ENCODE data around the gene MID2.

DNA sequence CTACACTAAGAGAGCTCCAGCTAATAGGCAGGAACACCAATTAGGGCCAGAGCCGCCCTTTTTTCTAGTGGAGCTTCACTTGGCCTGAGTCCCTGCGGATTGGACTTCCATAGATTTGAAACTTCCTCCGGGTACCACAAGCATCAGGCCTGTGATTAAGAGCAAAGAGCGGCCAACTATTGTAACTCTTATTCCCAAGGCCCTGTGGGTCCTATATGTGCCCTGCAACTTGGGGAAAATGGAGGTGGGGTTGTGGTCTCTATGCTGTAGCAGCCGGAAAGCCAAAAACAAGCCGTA is 48.2 kb upstream of the MID2 start, which contains the start of gene NCBP2L:
- TF ChIP-seq, protein P1, sequence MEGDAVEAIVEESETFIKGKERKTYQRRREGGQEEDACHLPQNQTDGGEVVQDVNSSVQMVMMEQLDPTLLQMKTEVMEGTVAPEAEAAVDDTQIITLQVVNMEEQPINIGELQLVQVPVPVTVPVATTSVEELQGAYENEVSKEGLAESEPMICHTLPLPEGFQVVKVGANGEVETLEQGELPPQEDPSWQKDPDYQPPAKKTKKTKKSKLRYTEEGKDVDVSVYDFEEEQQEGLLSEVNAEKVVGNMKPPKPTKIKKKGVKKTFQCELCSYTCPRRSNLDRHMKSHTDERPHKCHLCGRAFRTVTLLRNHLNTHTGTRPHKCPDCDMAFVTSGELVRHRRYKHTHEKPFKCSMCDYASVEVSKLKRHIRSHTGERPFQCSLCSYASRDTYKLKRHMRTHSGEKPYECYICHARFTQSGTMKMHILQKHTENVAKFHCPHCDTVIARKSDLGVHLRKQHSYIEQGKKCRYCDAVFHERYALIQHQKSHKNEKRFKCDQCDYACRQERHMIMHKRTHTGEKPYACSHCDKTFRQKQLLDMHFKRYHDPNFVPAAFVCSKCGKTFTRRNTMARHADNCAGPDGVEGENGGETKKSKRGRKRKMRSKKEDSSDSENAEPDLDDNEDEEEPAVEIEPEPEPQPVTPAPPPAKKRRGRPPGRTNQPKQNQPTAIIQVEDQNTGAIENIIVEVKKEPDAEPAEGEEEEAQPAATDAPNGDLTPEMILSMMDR (IDR thresholded peaks at IDR 0.05 in 2 of 3, conservative IDR thresholded peaks at IDR 0.05 in 1 of 3; ENCODE audit: borderline replicate concordance in 1 of 3, insufficient read depth in 1 of 3, low read depth in 2 of 3, low read length in 2 of 3), result no peak
- no peak for TF ChIP-seq ZNF274 (IDR thresholded peaks at IDR 0.05; ENCODE audit: low read depth, low read length)
- TF ChIP-seq, protein P2, sequence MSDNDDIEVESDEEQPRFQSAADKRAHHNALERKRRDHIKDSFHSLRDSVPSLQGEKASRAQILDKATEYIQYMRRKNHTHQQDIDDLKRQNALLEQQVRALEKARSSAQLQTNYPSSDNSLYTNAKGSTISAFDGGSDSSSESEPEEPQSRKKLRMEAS (IDR thresholded peaks at IDR 0.05), result no peak
- TF ChIP-seq, protein P3, sequence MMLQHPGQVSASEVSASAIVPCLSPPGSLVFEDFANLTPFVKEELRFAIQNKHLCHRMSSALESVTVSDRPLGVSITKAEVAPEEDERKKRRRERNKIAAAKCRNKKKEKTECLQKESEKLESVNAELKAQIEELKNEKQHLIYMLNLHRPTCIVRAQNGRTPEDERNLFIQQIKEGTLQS (IDR thresholded peaks at IDR 0.05), result no peak
- TF ChIP-seq RAD21 (IDR thresholded peaks at IDR 0.05; ENCODE audit: low read depth), result no peak
- TF ChIP-seq EZH2 (IDR thresholded peaks at IDR 0.05), result no peak
- TF ChIP-seq POLR2A (IDR thresholded peaks at IDR 0.05; ENCODE audit: borderline replicate concordance, extremely low read depth, insufficient read depth, insufficient read length), result no peak
- no peak for TF ChIP-seq POLR2AphosphoS5 (IDR thresholded peaks at IDR 0.05; ENCODE audit: low read depth, low read length)
- no peak for TF ChIP-seq EZH2phosphoT487 (IDR thresholded peaks at IDR 0.05; ENCODE audit: borderline replicate concordance)
- no peak for TF ChIP-seq CEBPB (IDR thresholded peaks at IDR 0.05; ENCODE audit: low read depth)
- TF ChIP-seq SIN3A (IDR thresholded peaks at IDR 0.05; ENCODE audit: low read depth), result no peak
- TF ChIP-seq, protein P4, sequence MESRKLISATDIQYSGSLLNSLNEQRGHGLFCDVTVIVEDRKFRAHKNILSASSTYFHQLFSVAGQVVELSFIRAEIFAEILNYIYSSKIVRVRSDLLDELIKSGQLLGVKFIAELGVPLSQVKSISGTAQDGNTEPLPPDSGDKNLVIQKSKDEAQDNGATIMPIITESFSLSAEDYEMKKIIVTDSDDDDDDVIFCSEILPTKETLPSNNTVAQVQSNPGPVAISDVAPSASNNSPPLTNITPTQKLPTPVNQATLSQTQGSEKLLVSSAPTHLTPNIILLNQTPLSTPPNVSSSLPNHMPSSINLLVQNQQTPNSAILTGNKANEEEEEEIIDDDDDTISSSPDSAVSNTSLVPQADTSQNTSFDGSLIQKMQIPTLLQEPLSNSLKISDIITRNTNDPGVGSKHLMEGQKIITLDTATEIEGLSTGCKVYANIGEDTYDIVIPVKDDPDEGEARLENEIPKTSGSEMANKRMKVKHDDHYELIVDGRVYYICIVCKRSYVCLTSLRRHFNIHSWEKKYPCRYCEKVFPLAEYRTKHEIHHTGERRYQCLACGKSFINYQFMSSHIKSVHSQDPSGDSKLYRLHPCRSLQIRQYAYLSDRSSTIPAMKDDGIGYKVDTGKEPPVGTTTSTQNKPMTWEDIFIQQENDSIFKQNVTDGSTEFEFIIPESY (IDR thresholded peaks at IDR 0.05; ENCODE audit: extremely low read depth, insufficient replicate concordance, low read length), result no peak

All from HCT116 (cell line).